PC-9 (cell line): ENCODE data around the gene CMIP.

Source experiments
- EZH2 ChIP-seq: fragments of 200-600 bp; sonication (generic); IDR thresholded peaks from 2 replicates; pipeline ENCODE4 v1.8.0; 2017; ENCODE audit warnings: antibody characterized with exemption, low read depth
- TF ChIP-seq, protein P1 (sequence below): fragments of 200-600 bp; sonication (generic); conservative IDR thresholded peaks from 2 replicates; pipeline ENCODE4 v1.6.1; 2017; ENCODE audit warnings: mixed run types, antibody characterized with exemption, mild to moderate bottlenecking, moderate library complexity

DNA sequence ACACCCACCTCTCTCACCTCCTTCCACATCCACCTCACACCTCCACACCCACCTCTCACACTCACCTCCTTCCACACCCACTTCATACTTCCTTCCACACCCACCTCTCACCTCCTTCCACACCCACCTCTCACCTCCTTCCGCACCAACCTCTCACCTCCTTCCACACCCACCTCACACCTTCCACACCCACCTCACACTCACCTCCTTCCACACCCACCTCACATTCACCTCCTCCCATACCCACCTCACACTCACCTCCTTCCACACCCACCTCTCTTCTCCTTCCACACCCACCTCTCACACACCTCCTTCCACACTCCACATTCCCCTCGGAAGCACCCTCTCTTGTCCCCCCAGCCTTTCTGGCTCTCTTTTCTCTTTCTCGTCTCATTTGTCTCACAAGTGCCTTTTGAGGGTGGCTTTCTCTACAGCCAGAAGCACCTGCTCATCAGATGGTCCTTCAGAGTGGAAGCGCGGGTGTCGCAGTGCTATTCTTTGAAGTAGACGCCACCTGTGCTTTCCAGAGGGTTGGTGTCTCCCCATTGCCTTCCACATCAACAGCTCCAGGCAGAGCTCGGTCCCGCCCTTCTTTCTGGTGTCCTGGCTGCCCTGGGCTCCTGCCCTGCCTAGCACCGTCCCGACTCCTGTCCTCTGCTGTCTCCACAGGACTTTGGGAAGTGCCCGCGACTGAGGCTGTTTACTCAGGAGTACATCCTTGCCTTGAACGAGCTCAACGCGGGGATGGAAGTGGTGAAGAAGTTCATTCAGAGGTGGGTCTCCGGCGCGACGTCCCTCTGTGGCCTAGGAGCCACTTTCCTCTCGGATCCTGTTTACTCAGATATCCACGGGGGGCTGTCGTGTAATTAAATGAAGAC lies 225.1 kb downstream of the CMIP start:
- TF ChIP-seq, protein P1, sequence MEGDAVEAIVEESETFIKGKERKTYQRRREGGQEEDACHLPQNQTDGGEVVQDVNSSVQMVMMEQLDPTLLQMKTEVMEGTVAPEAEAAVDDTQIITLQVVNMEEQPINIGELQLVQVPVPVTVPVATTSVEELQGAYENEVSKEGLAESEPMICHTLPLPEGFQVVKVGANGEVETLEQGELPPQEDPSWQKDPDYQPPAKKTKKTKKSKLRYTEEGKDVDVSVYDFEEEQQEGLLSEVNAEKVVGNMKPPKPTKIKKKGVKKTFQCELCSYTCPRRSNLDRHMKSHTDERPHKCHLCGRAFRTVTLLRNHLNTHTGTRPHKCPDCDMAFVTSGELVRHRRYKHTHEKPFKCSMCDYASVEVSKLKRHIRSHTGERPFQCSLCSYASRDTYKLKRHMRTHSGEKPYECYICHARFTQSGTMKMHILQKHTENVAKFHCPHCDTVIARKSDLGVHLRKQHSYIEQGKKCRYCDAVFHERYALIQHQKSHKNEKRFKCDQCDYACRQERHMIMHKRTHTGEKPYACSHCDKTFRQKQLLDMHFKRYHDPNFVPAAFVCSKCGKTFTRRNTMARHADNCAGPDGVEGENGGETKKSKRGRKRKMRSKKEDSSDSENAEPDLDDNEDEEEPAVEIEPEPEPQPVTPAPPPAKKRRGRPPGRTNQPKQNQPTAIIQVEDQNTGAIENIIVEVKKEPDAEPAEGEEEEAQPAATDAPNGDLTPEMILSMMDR, result no peak
- no peak for TF ChIP-seq EZH2
